SK-N-SH (cell line): ENCODE results near the gene GORASP1.

Experiments
- ELF1 ChIP-seq: IDR thresholded peaks from 2 replicates; pipeline ENCODE4 v1.4.0; 2012
- GABPA ChIP-seq: IDR thresholded peaks from 2 replicates; pipeline ENCODE4 v1.4.0; 2012; ENCODE audit warnings: low read depth, mild to moderate bottlenecking
- POLR2AphosphoS5 ChIP-seq: IDR thresholded peaks from 2 replicates; pipeline ENCODE4 v1.6.1; 2012; ENCODE audit warnings: low read depth, low read length
- RAD21 ChIP-seq: IDR thresholded peaks from 2 replicates; pipeline ENCODE4 v1.6.1; 2012; ENCODE audit warnings: mild to moderate bottlenecking, low read length

- TF ChIP-seq POLR2AphosphoS5 = no peak
- TF ChIP-seq RAD21 = no peak
- no peak for TF ChIP-seq GABPA
- no peak for TF ChIP-seq ELF1
Measured at GRCh38 chr3:39137435-39137936, 30.1 kb upstream of the GORASP1 start.
